IMR-90 (cell line): ENCODE results near the gene CCDC136. TPM values are rescaled to one million over a fixed set of nuclear protein-coding genes. Genes with fewer than 3 reads are reported as not detected.
A peak's percentile ranks its signal among the peaks of the same experiment; 100 is the strongest.

Experiments
- ATAC-seq: fragments of 200-7000 bp; cut with Tn5 transposase; 2 replicates; pipeline ENCODE4 v1.9.1; 2020; ENCODE audit warnings: low read depth, mild to moderate bottlenecking, moderate library complexity
- BruUV-seq: library from RNA; stranded (reverse); fragments of 400-500 nt; replicated peaks from 2 replicates; lab custom pipeline; 2021; lab: Mats Ljungman, UMichigan
- CTCF ChIA-PET: fragments of 300-600 bp; formaldehyde crosslinking; extraction: SDS; loops from one replicate; lab custom pipeline; 2021; ENCODE audit warnings: antibody characterized with exemption; lab: Yijun Ruan, JAX
- POLR2A ChIA-PET: fragments of 300-600 bp; sonication (Branson Sonifier 250); formaldehyde crosslinking; loops from one replicate; lab custom pipeline; 2022; ENCODE audit warnings: antibody characterized with exemption; ENCODE audit not compliant: unreplicated experiment; lab: Charles Lee
- DNase-seq: peaks from one replicate; pipeline ENCODE4 v3.0.0; 2013
- H2AFZ ChIP-seq: replicated peaks from 2 replicates; pipeline ENCODE3; 2013; ENCODE audit warnings: low read length, mild to moderate bottlenecking; ENCODE audit not compliant: poor library complexity
- H2AK5ac ChIP-seq: 2 replicates; pipeline ENCODE4 v1.6.1; 2013; ENCODE audit warnings: low read depth, low read length, inconsistent platforms
- H2AK9ac ChIP-seq: replicated peaks from 2 replicates; pipeline ENCODE3; 2013; ENCODE audit warnings: mild to moderate bottlenecking, low read depth, low read length, moderate library complexity; ENCODE audit not compliant: poor library complexity
- H2BK120ac ChIP-seq: 2 replicates; pipeline ENCODE4 v1.6.1; 2013; ENCODE audit warnings: low read depth, low read length, inconsistent platforms
- H2BK15ac ChIP-seq: 3 replicates; pipeline ENCODE4 v1.6.1; 2013; ENCODE audit warnings: low read depth, low read length, inconsistent platforms
- H2BK20ac ChIP-seq: 2 replicates; pipeline ENCODE4 v1.6.1; 2013; ENCODE audit warnings: low read depth, mild to moderate bottlenecking, inconsistent platforms, low read length, moderate library complexity
- H2BK5ac ChIP-seq: 2 replicates; pipeline ENCODE4 v1.6.1; 2013; ENCODE audit warnings: mild to moderate bottlenecking, low read depth, low read length, inconsistent platforms; ENCODE audit not compliant: poor library complexity, severe bottlenecking
- H3K14ac ChIP-seq: replicated peaks from 2 replicates; pipeline ENCODE4 v1.6.1; 2013; ENCODE audit warnings: low read depth, low read length, inconsistent platforms
- H3K18ac ChIP-seq: 2 replicates; pipeline ENCODE4 v1.6.1; 2013; ENCODE audit warnings: low read depth, low read length, control low read depth
- H3K23ac ChIP-seq: 2 replicates; pipeline ENCODE4 v1.6.1; 2013; ENCODE audit warnings: low read depth, low read length, inconsistent platforms
- H3K27ac ChIP-seq: 2 replicates; pipeline ENCODE4 v1.5.1; 2013; ENCODE audit warnings: mild to moderate bottlenecking, control low read depth, low read length; ENCODE audit not compliant: insufficient read depth
- H3K27me3 ChIP-seq: 2 replicates; pipeline ENCODE4 v1.6.1; 2013; ENCODE audit warnings: low read length; ENCODE audit not compliant: control insufficient read depth, insufficient read depth
- H3K36me3 ChIP-seq: 2 replicates; pipeline ENCODE4 v1.6.1; 2013; ENCODE audit warnings: low read length, mixed read lengths; ENCODE audit not compliant: control insufficient read depth, insufficient read depth
- H3K4ac ChIP-seq: 2 replicates; pipeline ENCODE4 v1.6.1; 2013; ENCODE audit warnings: low read depth, low read length, inconsistent platforms
- H3K4me1 ChIP-seq: 2 replicates; pipeline ENCODE4 v1.6.1; 2013; ENCODE audit warnings: low read length, mixed read lengths; ENCODE audit not compliant: control insufficient read depth, insufficient read depth
- H3K4me2 ChIP-seq: 2 replicates; pipeline ENCODE4 v1.6.1; 2013; ENCODE audit warnings: low read depth, mild to moderate bottlenecking, control low read depth, low read length, moderate library complexity
- H3K4me3 ChIP-seq: 2 replicates; pipeline ENCODE4 v1.5.1; 2013; ENCODE audit warnings: low read depth, mild to moderate bottlenecking, control low read depth, low read length, moderate library complexity; ENCODE audit not compliant: insufficient read depth
- H3K56ac ChIP-seq: 2 replicates; pipeline ENCODE4 v1.6.1; 2013; ENCODE audit warnings: low read length, inconsistent platforms; ENCODE audit not compliant: insufficient read depth; ENCODE audit errors: extremely low read depth
- H3K79me1 ChIP-seq, 2 experiments: 2 replicates each; pipeline ENCODE4 v1.6.1; 2013; ENCODE audit warnings: low read length in 2 of 2, inconsistent platforms in 1 of 2, low read depth in 1 of 2
- H3K9ac ChIP-seq: 2 replicates; pipeline ENCODE4 v1.6.1; 2013; ENCODE audit warnings: low read depth, low read length, control low read depth
- H3K9me1 ChIP-seq: 2 replicates; pipeline ENCODE4 v1.6.1; 2013; ENCODE audit warnings: low read length, inconsistent platforms; ENCODE audit not compliant: insufficient read depth
- H3K9me3 ChIP-seq: 2 replicates; pipeline ENCODE4 v1.6.1; 2013; ENCODE audit warnings: low read length; ENCODE audit not compliant: control insufficient read depth, insufficient read depth
- H4K20me1 ChIP-seq: 2 replicates; pipeline ENCODE4 v1.6.1; 2013; ENCODE audit warnings: low read length, inconsistent platforms; ENCODE audit not compliant: insufficient read depth
- H4K5ac ChIP-seq: 2 replicates; pipeline ENCODE4 v1.6.1; 2013; ENCODE audit warnings: mild to moderate bottlenecking, low read depth, low read length, control low read depth
- H4K8ac ChIP-seq, 2 experiments: 2 replicates each; pipeline ENCODE4 v1.6.1; 2013; ENCODE audit warnings: low read depth in 2 of 2, low read length in 2 of 2, control low read depth in 1 of 2, inconsistent platforms in 1 of 2
- H4K91ac ChIP-seq: 2 replicates; pipeline ENCODE4 v1.6.1; 2013; ENCODE audit warnings: low read depth, low read length, inconsistent platforms; ENCODE audit not compliant: insufficient read depth
- BHLHE40 ChIP-seq: fragments of 150-350 bp; IDR thresholded peaks from 2 replicates; pipeline ENCODE4 v1.6.1; 2016; ENCODE audit warnings: mild to moderate bottlenecking, low read depth, low read length
- MAFK ChIP-seq: IDR thresholded peaks from 2 replicates; pipeline ENCODE4 v1.6.1; 2012; ENCODE audit warnings: low read depth, low read length, improper control_type of control experiment
- RAD21 ChIP-seq: IDR thresholded peaks from 2 replicates; pipeline ENCODE4 v1.6.1; 2012; ENCODE audit warnings: low read length, improper control_type of control experiment
- WGBS, 2 experiments: methylation state at CpG; one replicate each; pipeline versions ENCODE4 v1.1.5 to v1.1.7; 2013; ENCODE audit warnings: missing lambda C conversion rate in 2 of 2; ENCODE audit not compliant: insufficient read length in 1 of 2; ENCODE audit errors: extremely low coverage in 2 of 2; 5-methylcytosine and 5-hydroxymethylcytosine counted together
- dilution Hi-C: fragments of 300-500 bp; cut with HindIII; formaldehyde crosslinking; loops from one replicate; pipeline ENCODE4 v1.14.3; 2018; ENCODE audit warnings: low sequenced_read_pairs; ENCODE audit not compliant: unreplicated experiment
- in situ Hi-C: fragments of 300-500 bp; cut with MboI; formaldehyde crosslinking; loops from 3 replicates; pipeline ENCODE4 v1.14.3; 2019; ENCODE audit warnings: low sequenced_read_pairs, inconsistent platforms, mixed read lengths
- intact Hi-C: fragments of 100-400 bp; cut with micrococcal nuclease; formaldehyde crosslinking; loops from 2 replicates; pipeline ENCODE4 v1.10.0; 2022
- polyA plus RNA-seq, 3 experiments: library from polyadenylated mRNA; depleted of rRNA; stranded (reverse); fragments of >200 nt; gene quantifications; 2 replicates each; pipeline ENCODE4 v1.2.3, GENCODE V29; 2012; ENCODE audit warnings: low replicate concordance in 1 of 3
- total RNA-seq: library from RNA; depleted of rRNA; stranded (reverse); fragments of >200 nt; gene quantifications from 2 replicates; pipeline ENCODE4 v1.2.3, GENCODE V29; 2012
- TF ChIP-seq, protein P1 (sequence below): conservative IDR thresholded peaks from 2 replicates; pipeline ENCODE4 v1.5.1; 2012; ENCODE audit warnings: mild to moderate bottlenecking, low read depth, low read length, improper control_type of control experiment

The CCDC136 gene
- total and polyA plus RNA-seq, 2 of the 4 experiments (the other 2 are of a cell fraction) = 7.7 to 18.0 TPM

DNA sequence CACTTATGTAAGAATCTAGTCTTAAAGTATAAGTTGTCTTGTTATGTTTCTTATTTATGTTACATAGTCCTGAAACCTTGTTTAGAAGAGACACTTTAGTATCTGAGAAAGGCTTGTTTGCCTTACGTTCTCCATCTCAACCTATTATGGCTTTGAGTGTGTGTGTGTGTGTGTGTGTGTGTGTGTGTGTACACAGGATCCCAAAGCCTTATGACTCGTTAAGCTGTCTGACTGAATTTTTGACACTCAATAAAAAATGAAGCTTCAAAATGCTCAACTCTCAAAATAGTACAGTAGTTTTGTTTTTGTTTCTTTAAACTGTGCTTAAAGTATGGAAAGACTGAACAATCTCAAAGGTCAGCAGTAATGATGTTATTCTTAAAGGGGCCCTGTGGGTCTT, 34.6 kb upstream of the CCDC136 start:
- peaks cover 39% of the 10 kb centered on the region for H3K36me3 ChIP-seq
- in situ Hi-C loops = no loop called here
- no peak overlapping the region for H2AFZ ChIP-seq
- H3K4me2 ChIP-seq = no peak overlapping the region
- peaks cover 75% of the 10 kb centered on the region for H4K20me1 ChIP-seq
- H3K27ac ChIP-seq = no peak overlapping the region; the same call in 1 of the 2 replicates
- no peak overlapping the region for H3K56ac ChIP-seq
- H3K4ac ChIP-seq = no peak overlapping the region
- H4K8ac ChIP-seq = no peak overlapping the region; a peak in 1 of 4 replicates
- CTCF ChIA-PET = interaction anchor here (0.6 kb wide), 1 partner anchor 12 kb away, joined by 7 read pairs; no protein-coding TSS in a partner anchor
- H2BK5ac ChIP-seq = peak overlapping the region; percentile 85
- H3K9ac ChIP-seq = no peak overlapping the region; the same call in 1 of the 2 replicates
- no peak overlapping the region; the same call in 1 of the 2 replicates for H3K14ac ChIP-seq
- no peak for ATAC-seq
- DNase-seq = no peak
- POLR2A ChIA-PET = interaction anchor here (0.5 to 0.6 kb wide), 2 partner anchors 19 to 223 kb away, joined by 3 read pairs; no protein-coding TSS in a partner anchor
- H3K18ac ChIP-seq = no peak overlapping the region; the same call in 1 of the 2 replicates
- H2AK9ac ChIP-seq = no peak overlapping the region
- TF ChIP-seq RAD21 = no peak
- no peak for TF ChIP-seq BHLHE40
- TF ChIP-seq, protein P1, sequence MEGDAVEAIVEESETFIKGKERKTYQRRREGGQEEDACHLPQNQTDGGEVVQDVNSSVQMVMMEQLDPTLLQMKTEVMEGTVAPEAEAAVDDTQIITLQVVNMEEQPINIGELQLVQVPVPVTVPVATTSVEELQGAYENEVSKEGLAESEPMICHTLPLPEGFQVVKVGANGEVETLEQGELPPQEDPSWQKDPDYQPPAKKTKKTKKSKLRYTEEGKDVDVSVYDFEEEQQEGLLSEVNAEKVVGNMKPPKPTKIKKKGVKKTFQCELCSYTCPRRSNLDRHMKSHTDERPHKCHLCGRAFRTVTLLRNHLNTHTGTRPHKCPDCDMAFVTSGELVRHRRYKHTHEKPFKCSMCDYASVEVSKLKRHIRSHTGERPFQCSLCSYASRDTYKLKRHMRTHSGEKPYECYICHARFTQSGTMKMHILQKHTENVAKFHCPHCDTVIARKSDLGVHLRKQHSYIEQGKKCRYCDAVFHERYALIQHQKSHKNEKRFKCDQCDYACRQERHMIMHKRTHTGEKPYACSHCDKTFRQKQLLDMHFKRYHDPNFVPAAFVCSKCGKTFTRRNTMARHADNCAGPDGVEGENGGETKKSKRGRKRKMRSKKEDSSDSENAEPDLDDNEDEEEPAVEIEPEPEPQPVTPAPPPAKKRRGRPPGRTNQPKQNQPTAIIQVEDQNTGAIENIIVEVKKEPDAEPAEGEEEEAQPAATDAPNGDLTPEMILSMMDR = no peak
- TF ChIP-seq MAFK = 0 out of 2 replicates have a peak, but pooled peaks have one; percentile 13
- intact Hi-C loops = loop anchor here (2.0 kb wide), 1 partner anchor 72 kb away; no protein-coding TSS in a partner anchor
- H3K27me3 ChIP-seq = no peaks in the 10 kb centered on the region
- WGBS, 2 experiments = no CpG with 5 or more reads among the region's 2 CpGs
- no peak overlapping the region for H4K91ac ChIP-seq
- peaks cover 11% of the 10 kb centered on the region for H3K4me1 ChIP-seq
- no peak overlapping the region for H2BK20ac ChIP-seq
- H2AK5ac ChIP-seq = peak overlapping the region; percentile 72; the same call in 1 of the 2 replicates
- no peak overlapping the region for H2BK15ac ChIP-seq
- BruUV-seq = no TSS peak
- no peak overlapping the region for H2BK120ac ChIP-seq
- no peak overlapping the region for H4K5ac ChIP-seq
- dilution Hi-C loops = no loop called here
- H3K9me1 ChIP-seq = peaks cover 9% of the 10 kb centered on the region
- no peak overlapping the region for H3K23ac ChIP-seq
- H3K79me1 ChIP-seq = peaks cover 28 to 50% of the 10 kb centered on the region in 2 experiments
- no peak overlapping the region for H3K4me3 ChIP-seq
- no peaks in the 10 kb centered on the region for H3K9me3 ChIP-seq
